GM19324 (cell line): ENCODE data around the gene LINGO4.

ENCODE experiments used
- ATAC-seq: cut with Tn5 transposase; IDR thresholded peaks from one replicate; pipeline ENCODE4 v1.9.1; 2021; ENCODE audit warnings: mild to moderate bottlenecking, moderate library complexity; ENCODE audit not compliant: unreplicated experiment, low FRiP score

LINGO4 gene

DNA sequence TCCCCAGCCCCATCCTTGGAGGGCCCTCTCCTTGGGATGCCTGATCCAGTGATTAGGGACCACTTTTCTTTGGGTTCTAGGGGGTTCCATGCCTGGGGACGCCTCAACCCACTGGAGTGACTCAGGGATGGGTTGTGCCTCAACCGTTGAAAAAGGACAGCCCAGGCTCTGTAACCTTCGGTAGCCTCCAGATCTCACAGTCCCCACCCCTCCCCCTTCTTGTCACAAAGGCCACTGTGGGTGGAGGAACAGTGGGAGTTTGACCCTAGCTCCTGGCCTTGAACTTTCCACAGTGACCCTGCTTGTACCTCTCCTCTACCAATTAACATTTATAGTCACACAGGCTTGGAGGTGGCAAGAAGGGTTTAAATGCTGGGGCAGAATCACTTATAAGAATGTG is 29.0 kb upstream of the LINGO4 start:
- no peak for ATAC-seq

- ATAC-seq: no peak
These were observed 28.1 kb upstream of the LINGO4 start for GRCh38 chr1:151833172-151833900.

DNA sequence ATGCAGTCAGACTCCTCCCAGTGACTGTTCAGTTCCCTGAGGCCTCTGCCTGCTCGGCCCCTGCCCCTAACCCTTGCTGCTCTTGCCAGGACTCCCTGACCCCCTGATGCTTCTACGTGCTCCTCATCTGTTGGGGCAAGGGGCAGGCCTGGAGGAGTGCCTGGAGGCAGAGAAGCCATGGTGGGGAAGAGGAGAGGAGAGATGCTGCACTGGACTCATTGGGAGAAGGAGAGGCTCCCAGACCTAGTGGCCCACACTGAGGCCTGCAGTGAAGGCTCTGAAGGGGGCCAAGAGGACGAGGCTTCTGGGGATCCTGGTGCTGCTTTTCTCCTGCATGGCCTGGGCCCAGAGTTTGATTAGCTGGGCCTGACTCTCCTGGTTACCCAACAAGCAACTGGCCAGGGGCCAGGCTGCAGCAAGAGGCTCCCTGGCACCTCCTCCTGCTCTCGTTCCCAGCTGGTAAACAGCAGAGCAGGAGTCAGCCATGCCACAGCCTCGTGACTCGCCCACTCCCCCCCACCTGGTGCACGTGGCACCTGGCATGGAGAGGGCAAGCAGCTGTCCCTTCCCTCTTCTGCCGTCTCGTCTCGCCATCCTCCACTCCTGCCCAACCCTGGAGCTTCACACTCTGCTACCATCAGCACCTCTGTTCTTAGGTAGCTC is 27.2 kb upstream of the LINGO4 start:
- no peak for ATAC-seq

GRCh38 chr1:151831605-151832004 is 26.4 kb upstream of the LINGO4 start, which contains the start of gene RORC:
Gene RORC, minus strand, starts transcription at chr1:151831802. Its CDS starts 38 bp downstream, at chr1:151831764.
- no peak for ATAC-seq

DNA sequence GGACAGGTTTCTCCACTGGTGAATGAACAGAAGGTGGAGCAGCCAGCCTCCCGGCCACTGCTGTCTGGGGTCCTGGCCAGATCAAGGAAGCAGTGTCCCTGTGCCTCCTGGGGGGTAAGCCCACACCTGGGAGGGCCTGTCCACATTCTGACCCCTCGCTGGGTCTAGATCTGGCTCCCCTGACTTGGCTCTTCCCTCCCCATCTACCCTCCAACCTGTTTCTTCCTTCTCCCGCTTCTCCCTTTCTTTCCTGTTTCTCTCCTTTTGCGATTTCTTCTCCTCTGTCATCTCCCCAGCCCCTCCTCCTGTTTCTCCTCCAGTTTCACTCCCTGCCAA is 26.0 kb upstream of the LINGO4 start:
- ATAC-seq: no peak

GRCh38 chr1:151830055-151830454 is 24.8 kb upstream of the LINGO4 start:
- no peak for ATAC-seq

DNA sequence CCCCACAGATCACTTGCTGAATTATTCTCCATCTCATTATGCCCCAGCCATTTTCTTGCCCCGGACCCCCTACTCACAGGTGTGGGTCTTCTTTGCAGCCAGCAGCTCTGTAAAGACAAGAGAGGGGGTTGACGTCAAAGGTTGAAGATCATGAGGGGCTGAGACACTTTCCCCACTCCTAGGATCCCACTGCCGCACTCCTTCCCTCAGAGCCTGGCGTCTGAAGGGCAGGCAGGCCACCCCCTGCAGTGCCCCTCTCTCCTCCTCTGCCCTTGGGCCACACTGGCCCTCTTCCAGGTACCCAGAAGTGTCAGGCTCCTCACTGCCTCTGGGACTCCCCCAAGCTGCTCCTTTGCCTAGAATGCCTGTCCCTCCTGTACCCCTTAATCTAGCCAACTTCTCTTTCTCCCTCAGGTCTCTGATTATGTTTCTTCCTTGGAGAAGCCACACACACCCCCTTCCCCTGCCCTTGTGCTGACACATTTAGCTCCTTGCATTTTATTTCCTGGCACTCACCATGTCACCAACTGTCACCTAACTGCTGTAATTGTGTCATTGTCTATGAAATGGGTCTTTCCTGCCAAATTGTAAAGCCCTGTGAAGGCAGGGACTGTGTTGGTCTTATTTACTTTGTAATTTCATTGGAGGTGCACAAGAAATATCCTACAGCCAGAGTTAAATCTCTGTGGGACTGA is 24.3 kb upstream of the LINGO4 start:
- ATAC-seq: no peak

DNA sequence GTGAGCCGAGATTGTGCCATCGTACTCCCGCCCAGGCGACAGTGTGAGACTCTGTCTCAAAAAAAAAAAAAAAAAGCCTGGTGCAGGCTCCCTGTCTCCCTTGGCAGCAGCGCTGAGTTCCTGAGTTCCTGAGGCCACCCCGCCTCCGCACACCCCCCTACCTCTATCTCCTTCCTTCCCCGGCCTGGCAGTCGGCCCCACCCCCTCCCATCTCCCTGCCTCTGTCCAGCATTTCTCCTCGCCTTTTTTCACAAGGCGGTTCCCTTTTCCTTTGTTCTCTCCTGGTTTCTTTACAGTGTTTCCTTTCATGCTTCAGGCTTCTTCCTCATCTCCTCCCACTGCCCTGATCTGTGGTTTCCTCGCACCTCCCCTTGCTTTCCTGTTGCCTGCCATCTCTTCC is 23.7 kb upstream of the LINGO4 start:
- no peak for ATAC-seq

DNA sequence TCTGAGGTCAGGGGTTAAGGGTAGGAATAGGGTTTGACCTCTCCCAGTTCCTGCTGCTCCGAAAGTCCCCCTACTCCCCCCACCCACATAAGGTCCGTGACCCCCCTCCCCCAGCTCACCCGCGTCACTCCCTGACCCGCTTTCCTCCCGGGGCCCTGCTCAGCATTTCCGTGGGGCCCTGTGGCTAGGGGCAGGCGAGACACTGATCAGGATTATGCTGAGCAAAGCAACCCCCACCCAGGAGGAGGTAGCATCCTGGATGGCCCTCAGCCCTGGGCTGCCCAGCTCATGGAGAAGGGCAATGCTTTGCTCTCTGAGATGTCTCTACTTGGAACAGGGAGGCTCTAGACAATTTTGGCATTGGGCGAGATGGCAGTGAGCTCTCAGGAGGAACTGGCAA is 22.6 kb upstream of the LINGO4 start:
- no peak for ATAC-seq

GRCh38 chr1:151825751-151826660 is 20.8 kb upstream of the LINGO4 start:
- no peak for ATAC-seq

DNA sequence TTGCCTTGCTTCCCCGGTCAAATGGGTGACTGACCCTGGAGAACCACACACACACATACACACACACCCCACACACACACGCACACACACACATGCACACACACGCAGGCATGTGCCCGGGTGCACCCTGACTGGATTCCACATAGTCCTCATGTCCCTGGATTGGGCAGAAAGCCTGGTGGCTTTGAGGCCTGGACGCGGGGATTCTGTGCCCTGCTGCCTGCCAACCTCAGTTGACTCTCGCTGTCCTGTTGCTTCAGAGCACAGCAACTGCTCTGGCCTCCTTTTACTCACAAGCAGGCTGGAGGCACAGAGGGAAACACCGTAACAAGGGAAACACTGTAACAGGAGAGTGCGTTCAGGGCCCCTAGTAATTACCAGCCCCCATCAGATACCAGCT is 20.0 kb upstream of the LINGO4 start:
- no peak for ATAC-seq

- ATAC-seq: no peak
These were observed 18.0 kb upstream of the LINGO4 start for GRCh38 chr1:151823175-151823574.

DNA sequence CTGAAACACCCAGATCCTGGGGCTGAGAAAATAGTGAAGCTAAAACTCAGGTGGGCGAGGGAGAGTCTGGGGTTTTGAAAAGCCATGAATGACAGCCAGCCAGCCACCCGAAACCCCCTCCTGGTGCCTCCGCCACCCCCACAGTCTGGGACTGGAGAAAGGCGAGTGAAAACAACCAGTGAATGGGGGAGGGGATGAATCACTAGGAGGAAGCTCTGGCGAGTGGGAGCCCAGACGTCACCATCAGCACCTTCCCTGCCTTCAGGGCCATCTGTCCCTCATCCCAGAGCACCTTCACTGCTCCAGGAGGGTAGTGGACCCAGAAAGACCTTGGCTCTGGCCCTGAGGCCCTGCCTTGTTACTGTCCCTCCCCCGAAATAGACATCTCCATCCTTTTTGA is 17.2 kb upstream of the LINGO4 start:
- ATAC-seq: no peak

DNA sequence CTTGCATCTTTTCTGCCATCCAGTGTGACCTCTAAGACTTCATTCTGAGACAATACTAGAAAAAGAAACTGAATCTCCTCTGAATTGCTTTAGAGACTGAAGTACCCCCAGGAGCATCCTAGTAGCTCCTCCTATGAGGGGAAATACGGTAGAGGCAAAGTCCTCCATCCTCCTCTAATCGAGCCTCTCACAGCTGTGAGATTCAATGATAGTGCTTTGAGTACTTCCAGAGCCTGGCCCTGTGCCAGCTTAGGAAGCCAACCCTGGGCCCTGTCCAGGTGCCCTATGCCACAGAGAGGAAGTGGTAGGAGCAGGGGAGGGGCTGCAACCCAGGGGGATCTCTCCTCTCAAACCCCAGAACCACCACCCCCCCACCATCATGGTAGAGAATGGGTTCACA is 15.7 kb upstream of the LINGO4 start:
- ATAC-seq: no peak

DNA sequence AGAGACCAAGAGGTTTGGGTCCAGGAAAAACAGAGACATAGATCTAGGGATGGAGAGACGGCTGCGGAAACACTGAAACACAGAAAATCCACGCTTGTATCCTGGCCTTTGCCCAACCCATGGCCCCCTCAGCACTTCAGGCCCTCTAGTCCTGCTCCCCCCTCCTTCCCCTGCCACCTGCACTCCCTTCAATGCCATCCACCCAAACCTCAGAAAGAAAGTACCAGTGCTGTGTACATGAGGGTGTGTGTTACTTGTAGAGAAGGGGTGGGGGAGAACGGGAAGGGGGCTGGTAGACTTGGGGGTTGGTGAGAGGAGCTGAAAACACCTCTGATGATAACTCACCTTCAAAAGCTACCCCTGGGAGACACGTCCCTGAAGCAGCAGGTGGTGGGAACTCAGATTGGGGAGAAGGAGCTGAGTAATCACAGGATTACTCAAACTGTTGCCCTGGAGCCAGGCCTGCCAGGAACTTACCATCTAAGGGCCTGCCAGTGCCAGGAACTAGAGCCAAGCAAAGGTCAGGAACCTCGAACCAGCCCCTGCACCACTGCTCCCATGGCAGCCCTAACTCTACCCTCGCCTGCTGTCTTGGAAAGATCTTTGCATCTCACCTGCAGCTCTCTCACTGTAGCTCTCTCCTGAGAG is 14.9 kb upstream of the LINGO4 start:
- ATAC-seq: no peak

DNA sequence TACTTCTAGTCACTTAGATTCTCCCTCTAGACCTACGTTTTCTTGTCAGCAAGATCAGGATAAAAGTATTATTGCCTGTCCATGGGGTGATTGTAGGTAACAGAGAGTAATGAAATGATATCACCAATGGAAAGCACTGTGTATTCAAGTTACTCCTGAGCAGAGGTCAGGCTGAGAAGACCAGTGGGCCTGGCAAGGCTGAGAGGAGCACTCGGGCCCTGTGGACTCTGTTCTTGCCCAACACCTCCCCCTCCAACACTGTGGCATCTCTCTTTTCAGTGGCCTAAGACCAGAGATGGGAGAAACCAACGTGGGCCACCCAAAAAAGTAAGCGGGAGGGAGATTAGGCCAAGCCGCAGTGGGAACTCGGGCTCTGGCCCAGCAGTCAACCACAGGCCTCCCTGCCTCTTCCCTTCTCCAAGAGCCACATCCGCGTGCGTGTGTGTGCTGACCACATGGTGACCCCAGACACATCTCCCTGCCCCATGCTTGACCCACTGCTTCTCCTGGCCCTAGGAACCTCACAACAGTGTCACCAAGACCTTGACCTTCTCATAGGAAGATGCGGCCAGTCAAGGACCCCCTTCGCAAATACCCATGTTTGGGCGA is 14.1 kb upstream of the LINGO4 start:
- ATAC-seq: no peak

GRCh38 chr1:151817353-151817730 is 12.1 kb upstream of the LINGO4 start:
- no peak for ATAC-seq

DNA sequence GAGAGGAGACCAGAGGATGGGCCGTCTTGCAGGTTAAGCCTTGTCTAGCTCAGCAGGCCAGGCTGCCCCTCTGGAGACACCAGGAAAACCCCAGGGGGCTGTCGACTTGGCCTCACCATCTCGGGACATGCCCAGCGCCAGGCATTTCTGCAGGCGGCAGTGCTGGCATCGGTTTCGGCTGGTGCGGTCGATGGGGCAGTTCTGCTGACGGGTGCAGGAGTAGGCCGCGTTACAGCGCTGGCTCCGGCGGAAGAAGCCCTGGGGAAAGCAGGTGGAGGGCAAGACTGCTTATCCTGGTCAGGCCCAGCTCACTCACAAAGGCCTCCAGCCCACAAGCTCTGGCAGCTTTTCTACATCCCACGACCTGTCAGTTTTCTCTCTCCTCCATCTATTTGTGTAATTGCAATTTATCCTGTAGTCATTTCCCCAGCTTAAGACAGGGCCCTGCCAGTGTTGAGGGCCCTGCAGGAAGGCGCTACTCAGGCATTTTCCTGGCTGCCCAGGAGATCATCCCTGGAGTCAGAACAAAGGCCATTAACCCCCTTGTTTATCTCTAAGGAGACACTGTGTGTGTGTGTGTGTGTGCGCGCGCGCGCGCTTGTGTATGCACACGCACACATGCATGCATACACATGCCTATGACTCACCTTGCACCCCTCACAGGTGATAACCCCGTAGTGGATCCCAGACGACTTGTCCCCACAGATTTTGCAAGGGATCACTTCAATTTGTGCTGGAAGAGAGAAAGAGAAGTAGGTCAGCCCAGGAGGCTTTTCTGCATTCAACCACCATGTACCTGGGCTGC is 11.5 kb upstream of the LINGO4 start:
- ATAC-seq: no peak

GRCh38 chr1:151815716-151816327 is 10.6 kb upstream of the LINGO4 start:
- ATAC-seq: no peak
